Suprapubic skin (tissue), 4 donors: ENCODE data around the gene KCTD5. TPM values are rescaled to one million over a fixed set of nuclear protein-coding genes. Genes with fewer than 3 reads are reported as not detected.
"Not testable (repeated sequence)": the region's sequence is repeated elsewhere in the genome, so short reads cannot be mapped to it uniquely, and the experiment has no call there.

Experiments used
- DNase-seq, 2 donors: peaks; one replicate each; pipeline ENCODE4 v3.0.0-alpha.2; 2019; ENCODE audit warnings: low spot score in 2 of 2
- H3K27ac ChIP-seq: fragments of 200-600 bp; sonication (generic); one replicate; pipeline ENCODE4 v1.5.1; 2019
- H3K27me3 ChIP-seq: fragments of 200-600 bp; sonication (generic); one replicate; pipeline ENCODE4 v1.5.1; 2019
- H3K36me3 ChIP-seq: fragments of 200-600 bp; sonication (generic); one replicate; pipeline ENCODE4 v1.5.1; 2019
- H3K4me1 ChIP-seq: fragments of 200-600 bp; sonication (generic); one replicate; pipeline ENCODE4 v1.5.1; 2019
- H3K4me3 ChIP-seq: fragments of 200-600 bp; sonication (generic); one replicate; pipeline ENCODE4 v1.5.1; 2019; ENCODE audit warnings: mild to moderate bottlenecking
- H3K9me3 ChIP-seq: fragments of 200-600 bp; sonication (generic); one replicate; pipeline ENCODE4 v1.5.1; 2019
- EP300 ChIP-seq: sonication (generic); formaldehyde crosslinking; IDR thresholded peaks from one replicate; pipeline ENCODE4 v1.6.1; 2017; ENCODE audit warnings: antibody characterized with exemption
- POLR2A ChIP-seq, 2 donors: fragments of 450-650 bp; IDR thresholded peaks; one replicate each; pipeline ENCODE4 v1.6.1; 2017; ENCODE audit warnings: antibody characterized with exemption in 2 of 2, mild to moderate bottlenecking in 2 of 2, moderate library complexity in 2 of 2
- POLR2AphosphoS5 ChIP-seq, 3 donors: sonication (generic); formaldehyde crosslinking; IDR thresholded peaks; one replicate each; pipeline ENCODE4 v1.6.1; 2017; ENCODE audit warnings: antibody characterized with exemption in 3 of 3
- WGBS: methylation state at CpG from one replicate; pipeline ENCODE4 v1.1.5; 2018; 5-methylcytosine and 5-hydroxymethylcytosine counted together
- total RNA-seq, 4 donors: library from RNA; depleted of rRNA; stranded (reverse); fragments of >200 nt; gene quantifications; one replicate each; pipeline ENCODE4 v1.1.0, GENCODE V29; 2016
- TF ChIP-seq, protein P1 (sequence below), 2 donors: fragments of 200-600 bp in 1 of 2; fragments of 450-650 bp in 1 of 2; sonication (generic) in 1 of 2; IDR thresholded peaks; one replicate each; pipeline ENCODE4 v1.5.1; 2016 to 2019; ENCODE audit warnings: antibody characterized with exemption in 2 of 2, mild to moderate bottlenecking in 1 of 2, moderate library complexity in 1 of 2

The KCTD5 gene
- total RNA-seq, 4 donors from 2014 or later, result 46.3 to 84.4 (median 53.0) TPM

DNA sequence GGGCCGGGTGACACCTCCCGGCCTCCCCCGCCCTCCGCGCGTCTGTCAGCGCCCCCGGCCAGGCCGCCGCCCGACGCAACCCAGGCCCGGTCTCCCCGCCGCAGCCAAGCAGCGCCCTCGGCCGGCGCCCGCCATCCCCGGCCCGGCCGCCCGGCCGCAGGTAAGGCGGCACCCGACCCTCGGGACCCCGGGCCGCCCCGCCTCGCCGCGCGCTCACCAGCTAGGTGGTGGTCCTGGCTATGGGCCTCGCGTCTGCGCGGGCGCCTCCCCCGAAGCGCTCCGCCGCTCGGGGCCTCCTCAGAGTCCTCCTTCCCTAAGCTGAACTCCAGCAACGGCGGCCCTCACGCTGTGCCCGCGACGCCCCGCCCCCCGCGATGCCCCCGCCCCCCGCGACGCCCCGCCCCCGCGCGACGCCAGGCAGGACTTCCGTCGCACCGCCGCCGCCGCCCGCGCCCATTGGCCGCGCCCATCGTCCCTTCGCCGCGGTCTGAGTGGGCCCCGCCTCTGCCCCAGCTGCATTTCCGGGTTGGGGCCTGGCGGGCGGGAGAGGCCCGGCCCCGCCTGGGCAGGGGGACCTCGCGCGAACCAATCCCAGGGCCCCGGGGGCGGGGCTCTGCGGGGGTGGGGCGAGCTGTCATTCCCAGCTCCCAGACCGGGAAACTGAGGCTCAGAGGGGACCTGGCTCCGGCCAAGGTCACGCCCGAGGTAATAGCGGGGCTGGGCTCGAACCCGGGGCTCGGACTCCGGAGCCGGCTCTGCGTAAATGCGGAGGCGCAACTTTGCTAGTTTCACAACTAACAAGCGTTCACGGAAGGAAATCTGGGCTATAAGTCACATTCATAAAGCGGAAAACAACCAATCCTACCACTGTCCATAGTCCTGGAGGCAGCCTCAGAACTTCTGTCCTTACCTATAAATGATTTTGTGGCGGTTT lies 9.0 kb upstream of the KCTD5 start:
- TF ChIP-seq, protein P1, sequence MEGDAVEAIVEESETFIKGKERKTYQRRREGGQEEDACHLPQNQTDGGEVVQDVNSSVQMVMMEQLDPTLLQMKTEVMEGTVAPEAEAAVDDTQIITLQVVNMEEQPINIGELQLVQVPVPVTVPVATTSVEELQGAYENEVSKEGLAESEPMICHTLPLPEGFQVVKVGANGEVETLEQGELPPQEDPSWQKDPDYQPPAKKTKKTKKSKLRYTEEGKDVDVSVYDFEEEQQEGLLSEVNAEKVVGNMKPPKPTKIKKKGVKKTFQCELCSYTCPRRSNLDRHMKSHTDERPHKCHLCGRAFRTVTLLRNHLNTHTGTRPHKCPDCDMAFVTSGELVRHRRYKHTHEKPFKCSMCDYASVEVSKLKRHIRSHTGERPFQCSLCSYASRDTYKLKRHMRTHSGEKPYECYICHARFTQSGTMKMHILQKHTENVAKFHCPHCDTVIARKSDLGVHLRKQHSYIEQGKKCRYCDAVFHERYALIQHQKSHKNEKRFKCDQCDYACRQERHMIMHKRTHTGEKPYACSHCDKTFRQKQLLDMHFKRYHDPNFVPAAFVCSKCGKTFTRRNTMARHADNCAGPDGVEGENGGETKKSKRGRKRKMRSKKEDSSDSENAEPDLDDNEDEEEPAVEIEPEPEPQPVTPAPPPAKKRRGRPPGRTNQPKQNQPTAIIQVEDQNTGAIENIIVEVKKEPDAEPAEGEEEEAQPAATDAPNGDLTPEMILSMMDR (IDR thresholded peaks at IDR 0.05), result no peak
- TF ChIP-seq EP300, result peak; percentile 18
- TF ChIP-seq POLR2A (IDR thresholded peaks at IDR 0.05), result peak in 1 of 2 donors; percentile 48
- peak in 1 of 3 donors; percentile 31 for TF ChIP-seq POLR2AphosphoS5 (IDR thresholded peaks at IDR 0.05)
- Histone ChIP-seq H3K4me1 (peaks cover 40% of the 10 kb centered on the region), H3K4me3 (peak overlapping the region; percentile 70), H3K27ac (peak overlapping the region; percentile 92), H3K27me3 (no peaks in the 10 kb centered on the region), H3K36me3 (peaks cover 6% of the 10 kb centered on the region), H3K9me3 (no peaks in the 10 kb centered on the region)
- WGBS, result under 1% methylated on average over 24 of the region's 107 CpGs
- peak; percentile 96 for DNase-seq

GRCh38 chr16:2675021-2675420 lies 7.3 kb upstream of the KCTD5 start:
- Histone ChIP-seq H3K27ac (no peak overlapping the region), H3K36me3 (no peaks in the 10 kb centered on the region), H3K4me1 (peaks cover 37% of the 10 kb centered on the region), H3K27me3 (no peaks in the 10 kb centered on the region), H3K4me3 (no peak overlapping the region), H3K9me3 (no peaks in the 10 kb centered on the region)
- 86% methylated on average over 7 of the region's 7 CpGs for WGBS
- DNase-seq, result no peak
- TF ChIP-seq, protein P1 (IDR thresholded peaks at IDR 0.05), result no peak
- no peak for TF ChIP-seq EP300
- no peak for TF ChIP-seq POLR2AphosphoS5 (IDR thresholded peaks at IDR 0.05)
- no peak for TF ChIP-seq POLR2A (IDR thresholded peaks at IDR 0.05)

DNA sequence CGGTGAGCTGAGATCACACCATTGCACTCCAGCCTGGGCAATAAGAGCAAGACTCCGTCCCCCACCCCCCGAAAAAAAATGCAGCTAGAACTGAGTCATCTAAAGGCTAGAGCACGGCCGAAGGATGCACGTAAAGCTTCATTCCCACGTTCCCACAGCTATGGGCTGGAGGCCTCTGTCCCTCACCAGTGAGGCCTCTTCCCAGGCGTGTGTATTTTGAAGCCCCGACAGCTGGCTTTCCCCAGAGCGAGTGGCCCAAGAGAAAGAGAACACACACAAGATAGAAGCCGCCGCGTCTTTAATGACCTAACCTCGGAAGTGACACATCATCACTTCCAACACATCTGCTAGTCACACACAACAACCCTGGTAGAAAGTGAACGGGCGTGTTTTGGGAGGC lies 6.6 kb upstream of the KCTD5 start:
- Histone ChIP-seq H3K27ac (no peak overlapping the region), H3K36me3 (no peaks in the 10 kb centered on the region), H3K9me3 (no peaks in the 10 kb centered on the region), H3K4me1 (peaks cover 36% of the 10 kb centered on the region), H3K27me3 (no peaks in the 10 kb centered on the region), H3K4me3 (no peak overlapping the region)
- no peak for DNase-seq
- WGBS, result 79% methylated on average over 16 of the region's 16 CpGs
- TF ChIP-seq, protein P1 (IDR thresholded peaks at IDR 0.05), result no peak

DNA sequence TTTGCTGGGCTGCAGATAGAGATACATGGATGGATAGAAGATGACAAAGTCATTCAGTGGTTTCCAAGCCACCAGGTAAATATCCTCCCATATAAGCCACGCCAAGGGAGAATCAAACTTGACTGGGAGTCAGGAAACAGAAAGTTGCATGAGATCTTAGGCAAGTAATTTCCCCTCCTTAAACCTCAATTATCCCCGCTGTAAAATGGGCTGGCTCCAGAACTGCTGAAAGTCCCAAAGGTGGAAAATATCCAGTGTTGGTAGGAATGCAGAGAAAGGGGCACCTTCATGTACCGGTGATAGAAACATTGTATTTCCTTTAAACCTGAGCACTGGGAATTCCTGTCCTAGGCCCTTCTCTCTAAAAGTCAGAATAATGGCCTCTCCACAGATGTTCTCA lies 5.4 kb upstream of the KCTD5 start:
- H3K4me3 ChIP-seq, DNase-seq, H3K36me3 ChIP-seq, H3K27ac ChIP-seq, H3K27me3 ChIP-seq, H3K9me3 ChIP-seq: not testable (repeated sequence)
- H3K4me1 ChIP-seq, result peaks cover 36% of the 10 kb centered on the region
- 96% methylated on average over 3 of the region's 3 CpGs for WGBS

GRCh38 chr16:2678206-2678965 lies 3.9 kb upstream of the KCTD5 start:
- H3K27ac ChIP-seq, H3K9me3 ChIP-seq, H3K27me3 ChIP-seq, H3K36me3 ChIP-seq, DNase-seq, H3K4me3 ChIP-seq: not testable (repeated sequence)
- H3K4me1 ChIP-seq, result peaks cover 37% of the 10 kb centered on the region
- WGBS, result 80% methylated on average over 8 of the region's 23 CpGs

GRCh38 chr16:2679902-2680301 lies 2.4 kb upstream of the KCTD5 start:
- not testable (repeated sequence) for H3K36me3 ChIP-seq, H3K4me3 ChIP-seq, H3K9me3 ChIP-seq, DNase-seq, H3K27me3 ChIP-seq
- Histone ChIP-seq H3K27ac (peak overlapping the region; percentile 39), H3K4me1 (peaks cover 37% of the 10 kb centered on the region)
- WGBS, result 71% methylated on average over 4 of the region's 4 CpGs

- H3K27me3 ChIP-seq, DNase-seq, H3K9me3 ChIP-seq, H3K4me3 ChIP-seq, H3K36me3 ChIP-seq: not testable (repeated sequence)
- H3K4me1 ChIP-seq, result peaks cover 37% of the 10 kb centered on the region
- 57% methylated on average over 6 of the region's 8 CpGs for WGBS
- H3K27ac ChIP-seq, result peak overlapping the region; percentile 39
Observed at GRCh38 chr16:2680360-2680759, 2.0 kb upstream of the KCTD5 start.

DNA sequence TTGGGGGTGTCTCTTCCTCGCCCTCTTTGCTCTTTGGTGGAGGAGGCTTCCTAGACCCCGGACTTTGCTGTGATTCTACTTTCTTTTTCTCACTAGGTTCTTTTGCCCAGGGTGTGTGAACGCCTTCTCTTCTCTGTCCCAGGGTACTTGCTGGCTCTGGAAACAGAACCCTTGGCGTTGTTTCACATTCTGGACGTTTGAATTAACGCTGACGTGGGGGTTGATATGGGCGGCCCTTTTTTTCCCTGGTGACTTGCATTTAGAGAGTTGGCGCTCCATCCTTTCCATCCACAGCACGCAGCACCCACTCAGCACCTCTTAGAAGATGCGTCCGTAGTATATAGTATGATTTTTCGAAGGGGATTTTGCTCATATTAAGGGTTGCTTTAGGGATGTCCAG lies 718 bp downstream of the KCTD5 start:
- peaks cover 48% of the 10 kb centered on the region for H3K4me1 ChIP-seq

GRCh38 chr16:2686075-2686474 lies 3.8 kb downstream of the KCTD5 start:
- not testable (repeated sequence) for H3K4me3 ChIP-seq, H3K27ac ChIP-seq, H3K36me3 ChIP-seq, H3K27me3 ChIP-seq, DNase-seq, H3K9me3 ChIP-seq
- WGBS, result no CpG with 5 or more reads among the region's 9 CpGs
- peaks cover 34% of the 10 kb centered on the region for H3K4me1 ChIP-seq

More for the DNA sequence above, 718 bp downstream of the KCTD5 start:
- H3K36me3 ChIP-seq, H3K27me3 ChIP-seq, H3K9me3 ChIP-seq, DNase-seq: not testable (repeated sequence)
- 9% methylated on average over 13 of the region's 13 CpGs for WGBS
- H3K27ac ChIP-seq, result peak overlapping the region; percentile 84
- peak overlapping the region; percentile 98 for H3K4me3 ChIP-seq
